ENCODE measurements around the gene OSBPL10.

DNA sequence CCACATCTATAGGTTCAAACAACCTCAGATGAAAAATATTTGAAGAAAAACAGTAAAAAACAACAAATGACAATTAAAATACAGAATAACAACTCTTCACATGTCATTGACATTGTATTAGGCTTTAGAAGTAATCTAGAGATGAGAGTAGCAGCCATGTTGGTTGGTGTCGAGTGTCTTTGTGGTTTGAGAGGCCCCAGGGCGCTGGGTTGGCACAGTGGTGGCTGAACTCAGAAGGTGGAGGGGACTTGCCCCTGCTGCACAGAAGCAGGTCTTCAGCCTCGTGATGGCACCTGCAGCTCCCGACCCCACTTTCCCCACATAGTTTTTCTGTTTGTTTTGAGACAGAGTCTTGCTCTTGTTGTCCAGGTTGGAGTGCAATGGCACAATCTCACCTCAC, 187.2 kb downstream of the OSBPL10 start:
- TF ChIP-seq, protein P1, sequence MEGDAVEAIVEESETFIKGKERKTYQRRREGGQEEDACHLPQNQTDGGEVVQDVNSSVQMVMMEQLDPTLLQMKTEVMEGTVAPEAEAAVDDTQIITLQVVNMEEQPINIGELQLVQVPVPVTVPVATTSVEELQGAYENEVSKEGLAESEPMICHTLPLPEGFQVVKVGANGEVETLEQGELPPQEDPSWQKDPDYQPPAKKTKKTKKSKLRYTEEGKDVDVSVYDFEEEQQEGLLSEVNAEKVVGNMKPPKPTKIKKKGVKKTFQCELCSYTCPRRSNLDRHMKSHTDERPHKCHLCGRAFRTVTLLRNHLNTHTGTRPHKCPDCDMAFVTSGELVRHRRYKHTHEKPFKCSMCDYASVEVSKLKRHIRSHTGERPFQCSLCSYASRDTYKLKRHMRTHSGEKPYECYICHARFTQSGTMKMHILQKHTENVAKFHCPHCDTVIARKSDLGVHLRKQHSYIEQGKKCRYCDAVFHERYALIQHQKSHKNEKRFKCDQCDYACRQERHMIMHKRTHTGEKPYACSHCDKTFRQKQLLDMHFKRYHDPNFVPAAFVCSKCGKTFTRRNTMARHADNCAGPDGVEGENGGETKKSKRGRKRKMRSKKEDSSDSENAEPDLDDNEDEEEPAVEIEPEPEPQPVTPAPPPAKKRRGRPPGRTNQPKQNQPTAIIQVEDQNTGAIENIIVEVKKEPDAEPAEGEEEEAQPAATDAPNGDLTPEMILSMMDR (conservative IDR thresholded peaks at IDR 0.05; ENCODE audit: low read depth, low read length), result no peak
- TF ChIP-seq RFX5 (IDR thresholded peaks at IDR 0.05; ENCODE audit: low read depth, low read length), result no peak
